K562 (cell line): ENCODE data around the gene CSNK1G1. TPM values are rescaled to one million over a fixed set of nuclear protein-coding genes. Genes with fewer than 3 reads are reported as not detected.

Source experiments
- ARID1B ChIP-seq: fragments of 450-650 bp; IDR thresholded peaks from 2 replicates; pipeline ENCODE4 v1.6.1; 2016; ENCODE audit warnings: antibody characterized with exemption, mild to moderate bottlenecking, inconsistent platforms
- BRF1 ChIP-seq: IDR thresholded peaks from 3 replicates; pipeline ENCODE4 v1.6.1; 2011; ENCODE audit warnings: borderline replicate concordance, mild to moderate bottlenecking; ENCODE audit not compliant: insufficient read length; ENCODE audit errors: extremely low read depth
- GATA2 ChIP-seq: sonication (generic); formaldehyde crosslinking; IDR thresholded peaks from 2 replicates; pipeline ENCODE4 v1.4.0; 2020; ENCODE audit warnings: mild to moderate bottlenecking, missing genetic modification reagents
- GATAD2A ChIP-seq: fragments of 450-650 bp; IDR thresholded peaks from 2 replicates; pipeline ENCODE4 v1.6.1; 2017
- LCOR ChIP-seq: sonication (generic); formaldehyde crosslinking; IDR thresholded peaks from 2 replicates; pipeline ENCODE4 v1.8.0; 2022; ENCODE audit warnings: mild to moderate bottlenecking, missing genetic modification reagents
- MAFG ChIP-seq: fragments of 450-650 bp; conservative IDR thresholded peaks from 2 replicates; pipeline ENCODE4 v1.6.1; 2016; ENCODE audit warnings: missing genetic modification characterization, missing compliant biosample characterization
- MCM7 ChIP-seq, 2 experiments: fragments of 450-650 bp; IDR thresholded peaks; 2 replicates each; pipeline ENCODE4 v1.6.1; 2016 to 2018
- MEF2A ChIP-seq: IDR thresholded peaks from 2 replicates; pipeline ENCODE4 v1.6.1; 2011; ENCODE audit warnings: low read depth, mild to moderate bottlenecking, low read length, moderate library complexity; ENCODE audit not compliant: control insufficient read depth
- MTA2 ChIP-seq: fragments of 450-650 bp; IDR thresholded peaks from 2 replicates; pipeline ENCODE4 v1.6.1; 2016; ENCODE audit warnings: low read depth
- RUNX1 ChIP-seq: sonication (generic); IDR thresholded peaks from 2 replicates; pipeline ENCODE4 v1.6.1; 2016; ENCODE audit warnings: antibody characterized with exemption, low read depth
- SMARCE1 ChIP-seq: fragments of 450-650 bp; IDR thresholded peaks from 2 replicates; pipeline ENCODE4 v1.7.1; 2016; ENCODE audit warnings: mild to moderate bottlenecking
- SNIP1 ChIP-seq: fragments of 450-650 bp; IDR thresholded peaks from 2 replicates; pipeline ENCODE4 v1.7.1; 2017; ENCODE audit warnings: low read depth, mild to moderate bottlenecking
- SOX6 ChIP-seq: fragments of 450-650 bp; IDR thresholded peaks from 2 replicates; pipeline ENCODE4 v1.6.1; 2014; ENCODE audit warnings: mild to moderate bottlenecking
- TBL1XR1 ChIP-seq, 2 experiments: IDR thresholded peaks; 2 replicates each; pipeline ENCODE4 v1.6.1; 2012; ENCODE audit warnings: improper control_type of control experiment in 2 of 2, low read length in 2 of 2, mild to moderate bottlenecking in 1 of 2
- TSC22D4 ChIP-seq: fragments of 450-650 bp; IDR thresholded peaks from 2 replicates; pipeline ENCODE4 v1.6.1; 2016; ENCODE audit warnings: missing genetic modification characterization, missing biosample characterization, control low read depth
- ZNF561 ChIP-seq: fragments of 450-650 bp; formaldehyde crosslinking; conservative IDR thresholded peaks from 2 replicates; pipeline ENCODE4 v1.4.0; 2020; ENCODE audit warnings: mild to moderate bottlenecking, moderate library complexity
- ZNF695 ChIP-seq: fragments of 450-650 bp; formaldehyde crosslinking; IDR thresholded peaks from 2 replicates; pipeline ENCODE4 v1.4.0; 2020; ENCODE audit warnings: mild to moderate bottlenecking, moderate library complexity
- polyA plus RNA-seq, 8 experiments: library from polyadenylated mRNA; depleted of rRNA in 4 of 8; stranded (reverse) in 5 of 8; unstranded in 3 of 8; fragments of >200 nt; fragmentation: Nextera tagmentation in 2 of 8; fragmentation: Illumina TruSeq in 1 of 8; extraction: Ambion mirVana in 2 of 8; extraction: Trizol in 1 of 8; gene quantifications; 2 replicates each; pipeline versions ENCODE4 v1.2.1 to v1.2.3, GENCODE V29; 2011 to 2014; ENCODE audit warnings: inconsistent platforms in 1 of 8, missing spikeins in 1 of 8
- total RNA-seq, 7 experiments: library from RNA; depleted of rRNA in 6 of 7; stranded (reverse); fragments of >200 nt in 6 of 7; fragmentation: Illumina TruSeq in 2 of 7; extraction: Trizol in 2 of 7; gene quantifications; 2 replicates each; pipeline versions ENCODE4 v1.2.1 to v1.2.3, GENCODE V29; 2011 to 2021; ENCODE audit warnings: low replicate concordance in 1 of 7
- TF ChIP-seq, protein P1 (sequence below): fragments of 200-800 bp; sonication (Bioruptor generic); IDR thresholded peaks from 2 replicates; pipeline ENCODE4 v1.6.1; 2016; ENCODE audit warnings: missing genetic modification characterization, missing compliant biosample characterization
- TF ChIP-seq, protein P2 (sequence below): fragments of 450-650 bp; conservative IDR thresholded peaks from 2 replicates; pipeline ENCODE4 v1.6.1; 2016; ENCODE audit warnings: missing genetic modification characterization, low read depth, mild to moderate bottlenecking, missing compliant biosample characterization, moderate library complexity

CSNK1G1 gene
- total and polyA plus RNA-seq, 9 of the 15 experiments (the other 6 are each of a cell fraction or from before 2014, with no cell fraction given) = 4.5 to 18.5 (median 9.5) TPM

DNA sequence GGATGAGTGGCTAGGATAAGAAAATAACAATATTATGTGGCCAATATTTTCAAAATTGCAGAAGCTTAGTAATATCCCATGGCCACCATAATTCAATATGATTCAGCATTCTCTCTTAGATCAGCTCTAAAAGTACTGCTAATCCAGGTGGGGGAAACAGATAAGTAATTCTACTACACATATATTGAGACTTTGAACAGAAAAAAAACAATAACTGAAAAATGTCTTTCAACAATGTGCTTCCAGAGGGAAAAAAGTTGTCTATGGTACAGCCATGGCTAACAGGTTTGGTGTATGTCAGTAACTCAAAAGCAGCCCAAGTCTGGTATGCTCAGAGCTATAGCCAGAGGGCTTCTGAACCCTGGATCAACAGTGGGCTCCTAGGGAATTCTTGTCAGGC is 150.8 kb downstream of the CSNK1G1 start (continued):
- TF ChIP-seq TBL1XR1 (IDR thresholded peaks at IDR 0.05; ENCODE audit: low read length in 2 of 2) (no peak), MEF2A (no peak), GATA2 (CRISPR knock-in tag) (no peak), ZNF695 (no peak), SNIP1 (no peak), SOX6 (0 out of 2 replicates have a peak, but pooled peaks have one; percentile 64), MTA2 (peak; percentile 54; the same call in 1 of the 2 replicates), RUNX1 (no peak), MAFG (peak; percentile 69), BRF1 (no peak), SMARCE1 (peak; percentile 73), LCOR (CRISPR knock-in tag) (no peak), GATAD2A (0 out of 2 replicates have a peak, but pooled peaks have one; percentile 57), ZNF561 (CRISPR knock-in tag) (no peak), TSC22D4 (tag) (no peak), ARID1B (peak; percentile 90), MCM7 (IDR thresholded peaks at IDR 0.05) (no peak)
- TF ChIP-seq, protein P1, sequence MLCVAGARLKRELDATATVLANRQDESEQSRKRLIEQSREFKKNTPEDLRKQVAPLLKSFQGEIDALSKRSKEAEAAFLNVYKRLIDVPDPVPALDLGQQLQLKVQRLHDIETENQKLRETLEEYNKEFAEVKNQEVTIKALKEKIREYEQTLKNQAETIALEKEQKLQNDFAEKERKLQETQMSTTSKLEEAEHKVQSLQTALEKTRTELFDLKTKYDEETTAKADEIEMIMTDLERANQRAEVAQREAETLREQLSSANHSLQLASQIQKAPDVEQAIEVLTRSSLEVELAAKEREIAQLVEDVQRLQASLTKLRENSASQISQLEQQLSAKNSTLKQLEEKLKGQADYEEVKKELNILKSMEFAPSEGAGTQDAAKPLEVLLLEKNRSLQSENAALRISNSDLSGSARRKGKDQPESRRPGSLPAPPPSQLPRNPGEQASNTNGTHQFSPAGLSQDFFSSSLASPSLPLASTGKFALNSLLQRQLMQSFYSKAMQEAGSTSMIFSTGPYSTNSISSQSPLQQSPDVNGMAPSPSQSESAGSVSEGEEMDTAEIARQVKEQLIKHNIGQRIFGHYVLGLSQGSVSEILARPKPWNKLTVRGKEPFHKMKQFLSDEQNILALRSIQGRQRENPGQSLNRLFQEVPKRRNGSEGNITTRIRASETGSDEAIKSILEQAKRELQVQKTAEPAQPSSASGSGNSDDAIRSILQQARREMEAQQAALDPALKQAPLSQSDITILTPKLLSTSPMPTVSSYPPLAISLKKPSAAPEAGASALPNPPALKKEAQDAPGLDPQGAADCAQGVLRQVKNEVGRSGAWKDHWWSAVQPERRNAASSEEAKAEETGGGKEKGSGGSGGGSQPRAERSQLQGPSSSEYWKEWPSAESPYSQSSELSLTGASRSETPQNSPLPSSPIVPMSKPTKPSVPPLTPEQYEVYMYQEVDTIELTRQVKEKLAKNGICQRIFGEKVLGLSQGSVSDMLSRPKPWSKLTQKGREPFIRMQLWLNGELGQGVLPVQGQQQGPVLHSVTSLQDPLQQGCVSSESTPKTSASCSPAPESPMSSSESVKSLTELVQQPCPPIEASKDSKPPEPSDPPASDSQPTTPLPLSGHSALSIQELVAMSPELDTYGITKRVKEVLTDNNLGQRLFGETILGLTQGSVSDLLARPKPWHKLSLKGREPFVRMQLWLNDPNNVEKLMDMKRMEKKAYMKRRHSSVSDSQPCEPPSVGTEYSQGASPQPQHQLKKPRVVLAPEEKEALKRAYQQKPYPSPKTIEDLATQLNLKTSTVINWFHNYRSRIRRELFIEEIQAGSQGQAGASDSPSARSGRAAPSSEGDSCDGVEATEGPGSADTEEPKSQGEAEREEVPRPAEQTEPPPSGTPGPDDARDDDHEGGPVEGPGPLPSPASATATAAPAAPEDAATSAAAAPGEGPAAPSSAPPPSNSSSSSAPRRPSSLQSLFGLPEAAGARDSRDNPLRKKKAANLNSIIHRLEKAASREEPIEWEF (CRISPR knock-in tag) = 0 out of 2 replicates have a peak, but pooled peaks have one; percentile 17
- TF ChIP-seq, protein P2, sequence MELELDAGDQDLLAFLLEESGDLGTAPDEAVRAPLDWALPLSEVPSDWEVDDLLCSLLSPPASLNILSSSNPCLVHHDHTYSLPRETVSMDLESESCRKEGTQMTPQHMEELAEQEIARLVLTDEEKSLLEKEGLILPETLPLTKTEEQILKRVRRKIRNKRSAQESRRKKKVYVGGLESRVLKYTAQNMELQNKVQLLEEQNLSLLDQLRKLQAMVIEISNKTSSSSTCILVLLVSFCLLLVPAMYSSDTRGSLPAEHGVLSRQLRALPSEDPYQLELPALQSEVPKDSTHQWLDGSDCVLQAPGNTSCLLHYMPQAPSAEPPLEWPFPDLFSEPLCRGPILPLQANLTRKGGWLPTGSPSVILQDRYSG (tag) = 0 out of 2 replicates have a peak, but pooled peaks have one; percentile 38
